MM.1S (cell line): ENCODE measurements around the gene MYO1C.

Experiments used
- DNase-seq: peaks from one replicate; pipeline ENCODE4 v3.0.0-alpha.2; 2015
- H2AFZ ChIP-seq: fragments of 300-600 bp; sonication (generic); 2 replicates; pipeline ENCODE4 v1.6.0; 2016; ENCODE audit warnings: antibody characterized with exemption, low read length
- H3F3A ChIP-seq: fragments of 300-600 bp; sonication (generic); 2 replicates; pipeline ENCODE4 v1.6.1; 2016; ENCODE audit warnings: mild to moderate bottlenecking, antibody characterized with exemption, low read length, moderate library complexity, mixed read lengths; ENCODE audit not compliant: insufficient read depth
- H3K27ac ChIP-seq: fragments of 300-600 bp; sonication (generic); 2 replicates; pipeline ENCODE4 v1.5.1; 2016; ENCODE audit warnings: mild to moderate bottlenecking, low read length
- H3K27me3 ChIP-seq: fragments of 300-600 bp; sonication (generic); replicated peaks from 2 replicates; pipeline ENCODE4 v1.6.0; 2016; ENCODE audit warnings: low read length; ENCODE audit not compliant: insufficient read depth
- H3K36me3 ChIP-seq: fragments of 300-600 bp; sonication (generic); replicated peaks from 2 replicates; pipeline ENCODE4 v1.6.1; 2016; ENCODE audit warnings: mild to moderate bottlenecking, low read length, mixed read lengths; ENCODE audit not compliant: insufficient read depth
- H3K4me1 ChIP-seq: fragments of 300-600 bp; sonication (generic); 2 replicates; pipeline ENCODE4 v1.6.1; 2016; ENCODE audit warnings: low read length, mixed read lengths
- H3K4me2 ChIP-seq: fragments of 300-600 bp; sonication (generic); 2 replicates; pipeline ENCODE4 v1.6.0; 2016; ENCODE audit warnings: low read depth, low read length
- H3K4me3 ChIP-seq: fragments of 300-600 bp; sonication (generic); 2 replicates; pipeline ENCODE4 v1.5.1; 2016; ENCODE audit warnings: low read length, mixed read lengths
- H3K79me2 ChIP-seq: fragments of 300-600 bp; sonication (generic); 2 replicates; pipeline ENCODE4 v1.6.1; 2016; ENCODE audit warnings: mixed run types, low read length, mixed read lengths
- H3K9ac ChIP-seq: fragments of 300-600 bp; sonication (generic); 2 replicates; pipeline ENCODE4 v1.6.1; 2016; ENCODE audit warnings: low read length, mixed read lengths
- H3K9me2 ChIP-seq: fragments of 300-600 bp; sonication (generic); replicated peaks from 2 replicates; pipeline ENCODE4 v1.6.1; 2016; ENCODE audit warnings: mild to moderate bottlenecking, low read length, mixed read lengths; ENCODE audit not compliant: insufficient read depth
- H3K9me3 ChIP-seq: fragments of 300-600 bp; sonication (generic); replicated peaks from 2 replicates; pipeline ENCODE4 v1.6.1; 2016; ENCODE audit warnings: mild to moderate bottlenecking, low read length, mixed read lengths; ENCODE audit not compliant: insufficient read depth
- H4K20me1 ChIP-seq: fragments of 300-600 bp; sonication (generic); 2 replicates; pipeline ENCODE4 v1.6.1; 2016; ENCODE audit warnings: mild to moderate bottlenecking, low read length, moderate library complexity, mixed read lengths; ENCODE audit not compliant: insufficient read depth
- EZH2 ChIP-seq: fragments of 300-600 bp; sonication (generic); optimal IDR thresholded peaks from 2 replicates; pipeline ENCODE3; 2017; ENCODE audit warnings: low read depth, mild to moderate bottlenecking, antibody characterized with exemption, low read length, mixed read lengths
- EZH2phosphoT487 ChIP-seq: fragments of 300-600 bp; sonication (generic); IDR thresholded peaks from 2 replicates; pipeline ENCODE4 v1.6.1; 2018; ENCODE audit warnings: antibody characterized with exemption, low read length
- TF ChIP-seq, protein P1 (sequence below): fragments of 300-600 bp; sonication (generic); IDR thresholded peaks from 2 replicates; pipeline ENCODE4 v1.5.1; 2016; ENCODE audit warnings: antibody characterized with exemption, low read length, mixed read lengths

Gene MYO1C

DNA sequence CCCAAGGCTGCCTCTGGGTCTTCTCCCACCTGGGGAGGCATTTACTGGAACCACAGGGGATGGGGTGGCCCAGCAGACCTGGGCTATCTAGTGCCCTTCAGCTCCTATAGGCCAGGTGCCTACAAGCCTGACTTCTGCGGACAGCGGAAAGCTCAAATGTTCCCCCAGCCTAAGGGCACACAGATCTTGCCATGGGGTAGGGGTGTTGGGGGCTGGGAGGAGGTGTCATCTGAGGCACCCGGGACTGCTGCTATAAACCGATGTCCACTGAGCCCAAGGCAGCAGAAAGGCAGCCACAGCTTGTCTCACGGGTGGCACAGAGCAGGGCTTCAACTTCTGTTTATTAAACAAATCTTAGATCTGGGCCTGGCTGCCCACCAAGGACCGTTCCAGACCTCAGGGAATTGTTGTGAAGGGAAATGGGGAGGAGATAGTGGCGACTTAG lies 3.6 kb downstream of the MYO1C start:
- Histone ChIP-seq H3K9me2 (no peaks in the 10 kb centered on the region), H3K4me1 (peaks cover 14% of the 10 kb centered on the region; the same call in 1 of the 2 replicates), H3K4me3 (no peak overlapping the region), H3K4me2 (no peak overlapping the region), H3K36me3 (no peaks in the 10 kb centered on the region), H3K27ac (no peak overlapping the region), H2AFZ (no peak overlapping the region), H3F3A (0 out of 2 replicates have a peak, but pooled peaks cover 3% of the 10 kb centered on the region), H3K9me3 (no peaks in the 10 kb centered on the region), H3K27me3 (no peaks in the 10 kb centered on the region), H3K9ac (no peak overlapping the region), H4K20me1 (no peaks in the 10 kb centered on the region), H3K79me2 (peaks cover 13% of the 10 kb centered on the region)
- TF ChIP-seq EZH2 (no peak), EZH2phosphoT487 (no peak)
- TF ChIP-seq, protein P1, sequence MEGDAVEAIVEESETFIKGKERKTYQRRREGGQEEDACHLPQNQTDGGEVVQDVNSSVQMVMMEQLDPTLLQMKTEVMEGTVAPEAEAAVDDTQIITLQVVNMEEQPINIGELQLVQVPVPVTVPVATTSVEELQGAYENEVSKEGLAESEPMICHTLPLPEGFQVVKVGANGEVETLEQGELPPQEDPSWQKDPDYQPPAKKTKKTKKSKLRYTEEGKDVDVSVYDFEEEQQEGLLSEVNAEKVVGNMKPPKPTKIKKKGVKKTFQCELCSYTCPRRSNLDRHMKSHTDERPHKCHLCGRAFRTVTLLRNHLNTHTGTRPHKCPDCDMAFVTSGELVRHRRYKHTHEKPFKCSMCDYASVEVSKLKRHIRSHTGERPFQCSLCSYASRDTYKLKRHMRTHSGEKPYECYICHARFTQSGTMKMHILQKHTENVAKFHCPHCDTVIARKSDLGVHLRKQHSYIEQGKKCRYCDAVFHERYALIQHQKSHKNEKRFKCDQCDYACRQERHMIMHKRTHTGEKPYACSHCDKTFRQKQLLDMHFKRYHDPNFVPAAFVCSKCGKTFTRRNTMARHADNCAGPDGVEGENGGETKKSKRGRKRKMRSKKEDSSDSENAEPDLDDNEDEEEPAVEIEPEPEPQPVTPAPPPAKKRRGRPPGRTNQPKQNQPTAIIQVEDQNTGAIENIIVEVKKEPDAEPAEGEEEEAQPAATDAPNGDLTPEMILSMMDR = no peak
- DNase-seq = no peak

DNA sequence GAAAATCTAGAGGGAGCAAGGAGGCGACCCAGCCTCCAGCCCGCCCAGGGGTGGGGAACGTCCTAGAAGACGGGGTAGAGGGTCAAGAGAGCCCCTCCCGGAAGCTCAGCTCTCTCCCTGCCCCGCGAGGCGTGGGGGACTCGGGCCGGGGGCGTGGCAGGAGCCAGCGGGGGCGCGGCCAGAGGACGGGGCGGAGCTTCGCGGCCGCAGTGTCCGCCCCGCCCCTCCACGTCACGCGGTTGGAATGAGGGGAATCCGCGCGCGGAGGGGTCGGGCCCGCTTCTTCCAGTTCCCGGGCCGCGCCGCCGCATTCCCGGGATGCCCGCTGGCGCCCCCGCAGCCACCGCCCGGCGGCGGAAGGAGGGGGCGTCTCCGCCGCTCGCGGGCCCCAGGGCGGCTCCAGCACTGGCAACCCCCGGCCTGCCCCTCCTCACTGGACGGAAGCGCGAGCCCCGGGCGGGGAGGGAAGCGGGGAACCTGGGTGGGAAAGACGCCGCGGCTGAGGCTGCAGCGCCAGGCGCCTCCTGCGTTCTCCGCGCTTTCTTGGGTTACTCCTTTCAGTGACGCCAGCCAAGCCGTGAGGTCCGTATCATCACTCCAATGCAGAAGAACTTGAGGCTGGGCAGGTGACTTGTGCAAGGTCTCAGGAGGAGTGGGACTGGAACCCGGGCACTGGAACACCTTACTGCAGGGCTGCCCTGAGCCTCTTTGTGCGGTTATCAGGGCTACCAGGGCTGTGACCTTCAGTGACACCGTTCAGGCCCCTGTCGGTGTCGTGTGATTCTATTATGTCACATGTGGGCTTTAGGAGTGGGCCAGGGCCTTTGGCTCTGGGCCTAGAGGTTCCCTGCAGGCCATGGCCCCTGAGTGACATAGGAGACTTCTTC lies 4.3 kb downstream of the MYO1C start:
- H3F3A ChIP-seq = 0 out of 2 replicates have a peak, but pooled peaks cover 3% of the 10 kb centered on the region
- H3K9me2 ChIP-seq = no peaks in the 10 kb centered on the region
- peak overlapping the region; percentile 31; the same call in 1 of the 2 replicates for H3K9ac ChIP-seq
- H3K79me2 ChIP-seq = peaks cover 13% of the 10 kb centered on the region
- no peaks in the 10 kb centered on the region for H4K20me1 ChIP-seq
- H2AFZ ChIP-seq = peak overlapping the region; percentile 67
- no peaks in the 10 kb centered on the region for H3K9me3 ChIP-seq
- H3K27me3 ChIP-seq = no peaks in the 10 kb centered on the region
- TF ChIP-seq, protein P1 = no peak
- TF ChIP-seq EZH2 (no peak), EZH2phosphoT487 (no peak)
- DNase-seq = peak; percentile 33
- H3K36me3 ChIP-seq = no peaks in the 10 kb centered on the region
- no peak overlapping the region for H3K27ac ChIP-seq
- H3K4me1 ChIP-seq = peaks cover 14% of the 10 kb centered on the region; the same call in 1 of the 2 replicates
- peak overlapping the region; percentile 74; the same call in 1 of the 2 replicates for H3K4me2 ChIP-seq
- H3K4me3 ChIP-seq = peak overlapping the region; percentile 58

DNA sequence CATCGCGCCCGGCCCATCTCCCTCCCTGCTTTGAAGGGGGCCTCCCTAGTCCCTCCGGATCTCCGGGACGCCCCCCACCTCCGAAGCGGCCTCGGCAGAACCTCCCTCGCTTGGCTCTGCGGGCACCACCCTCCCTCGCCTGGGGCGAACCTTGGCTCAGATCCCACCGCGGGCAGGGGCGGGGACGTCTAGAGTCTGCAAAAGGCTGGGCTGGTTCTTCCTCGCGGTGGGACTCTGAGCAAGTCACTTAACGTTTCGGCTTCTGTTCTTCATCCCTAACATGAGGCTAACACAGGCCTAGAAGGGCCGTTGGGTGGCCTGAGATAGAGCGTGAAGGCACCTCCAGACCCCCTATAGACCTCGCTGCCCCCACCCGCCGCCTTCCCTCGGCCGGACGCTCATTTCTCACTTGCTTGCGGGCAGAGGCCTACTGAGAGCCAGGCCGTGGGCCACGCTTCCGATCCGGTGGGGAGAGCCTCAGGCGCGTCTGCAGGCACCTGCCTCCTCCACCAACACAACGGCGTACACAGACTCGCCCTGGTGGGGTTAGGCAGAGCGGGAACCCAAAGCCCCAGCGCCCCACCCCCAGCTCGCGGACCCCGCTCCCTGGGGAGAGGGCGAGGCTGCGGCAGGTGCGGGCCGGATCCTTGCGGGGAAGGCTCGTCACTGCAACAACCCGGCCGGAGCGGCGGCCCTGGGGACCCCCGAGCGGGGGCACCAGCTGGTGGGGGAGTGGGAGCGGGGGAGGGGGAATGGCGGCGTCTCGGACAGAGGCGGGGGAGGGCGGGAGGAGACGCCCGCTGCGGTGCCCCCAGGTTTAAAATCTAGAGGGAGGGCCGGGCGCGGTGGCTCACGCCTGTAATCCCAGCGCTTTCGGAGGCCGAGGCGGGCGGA lies 5.4 kb downstream of the MYO1C start:
- H3K4me2 ChIP-seq = peak overlapping the region; percentile 74; the same call in 1 of the 2 replicates

More for the DNA sequence above, 5.4 kb downstream of the MYO1C start:
- H3F3A ChIP-seq = 0 out of 2 replicates have a peak, but pooled peaks cover 3% of the 10 kb centered on the region
- H3K79me2 ChIP-seq = peaks cover 13% of the 10 kb centered on the region
- H3K4me3 ChIP-seq = peak overlapping the region; percentile 58; the same call in 1 of the 2 replicates
- H3K9ac ChIP-seq = no peak overlapping the region
- no peaks in the 10 kb centered on the region for H3K36me3 ChIP-seq
- TF ChIP-seq, protein P1 = no peak
- TF ChIP-seq EZH2 (no peak), EZH2phosphoT487 (no peak)
- H3K9me3 ChIP-seq = no peaks in the 10 kb centered on the region
- no peak overlapping the region for H3K27ac ChIP-seq
- no peaks in the 10 kb centered on the region for H4K20me1 ChIP-seq
- H2AFZ ChIP-seq = no peak overlapping the region
- no peaks in the 10 kb centered on the region for H3K27me3 ChIP-seq
- no peaks in the 10 kb centered on the region for H3K9me2 ChIP-seq
- no peak for DNase-seq
- H3K4me1 ChIP-seq = peaks cover 14% of the 10 kb centered on the region; the same call in 1 of the 2 replicates
